Measurements from ENCODE around the gene PIAS4.

DNA sequence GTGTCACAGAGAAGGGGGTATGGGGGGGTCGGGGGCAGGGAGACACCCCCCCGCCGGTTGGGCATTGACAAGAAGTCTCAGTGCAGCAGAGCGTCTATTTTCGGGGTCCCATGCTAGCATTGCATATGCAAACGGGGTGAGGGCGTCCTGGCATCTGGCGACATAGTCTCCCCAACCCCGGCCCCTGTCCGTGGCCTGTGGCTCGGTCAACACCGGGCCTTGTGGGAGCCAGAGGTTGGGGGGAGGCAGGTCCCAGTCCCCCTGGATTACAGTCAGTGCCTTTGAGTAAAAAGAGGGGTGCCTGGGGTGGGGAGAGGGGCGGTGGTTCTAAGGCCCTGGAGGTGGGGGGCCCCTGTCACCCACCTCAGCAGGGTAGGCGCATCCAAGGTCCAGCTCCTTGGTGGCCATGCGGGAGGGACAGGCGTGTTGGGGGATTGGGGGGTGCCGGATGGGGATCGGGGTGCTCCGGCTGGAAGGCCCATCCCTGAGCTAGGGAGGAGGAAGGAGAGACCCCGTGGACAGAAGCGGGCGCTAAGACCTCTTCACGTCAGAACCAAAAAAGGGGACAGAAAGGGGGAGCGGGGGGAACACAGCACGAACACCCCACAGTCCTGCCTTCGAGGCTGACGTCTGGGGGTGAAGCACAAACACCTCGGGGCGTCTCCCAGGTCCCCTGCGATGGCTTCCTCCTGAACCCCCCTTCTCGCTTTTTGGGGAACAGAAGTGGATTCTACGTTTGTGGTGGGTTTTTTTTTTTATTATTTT is 38.2 kb downstream of the PIAS4 start:
- TF ChIP-seq CTCF (IDR thresholded peaks at IDR 0.05; ENCODE audit: low read depth, low read length, poor library complexity, severe bottlenecking) (no peak), EZH2phosphoT487 (IDR thresholded peaks at IDR 0.05; ENCODE audit: borderline replicate concordance, low read length) (no peak)
